Activated CD8-positive, alpha-beta memory T cell treated with anti-CD3 and anti-CD28 coated beads for 1 hour (primary cell): Measurements from ENCODE around the gene PLXNB2.

Experiments
- DNase-seq, 2 donors: peaks; one replicate each; pipeline ENCODE4 v3.0.0-alpha.2; 2020; ENCODE audit warnings: low read depth in 1 of 2; ENCODE audit errors: extremely low read depth in 1 of 2

The PLXNB2 gene

DNA sequence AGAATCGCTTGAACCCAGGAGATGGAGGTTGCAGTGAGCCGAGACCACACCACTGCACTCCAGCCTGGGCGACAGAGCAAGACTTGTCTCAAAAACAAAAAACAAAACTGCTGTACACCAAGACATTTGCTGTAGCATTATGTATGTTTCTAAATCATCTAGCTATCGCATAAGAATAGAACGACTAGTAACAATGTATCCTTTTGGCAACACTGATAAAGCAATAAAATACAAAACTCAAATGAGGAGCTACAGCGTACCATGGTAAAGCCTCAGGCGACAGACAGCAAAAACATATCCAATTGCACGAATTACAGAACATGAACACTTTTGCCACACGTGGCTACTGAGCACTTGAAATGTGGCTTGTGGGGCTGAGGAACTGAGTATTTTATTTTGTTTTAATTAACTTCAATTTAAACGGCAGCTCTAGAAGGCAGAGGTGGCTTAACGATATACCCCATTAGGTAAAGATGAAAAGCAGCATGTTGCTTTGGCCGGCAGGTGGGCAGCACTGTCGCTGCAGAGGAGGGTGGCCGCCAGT is 65.0 kb downstream of the PLXNB2 start:
- DNase-seq, result no peak

- no peak for DNase-seq
These were observed 68.7 kb downstream of the PLXNB2 start for GRCh38 chr22:50238755-50239154.

DNA sequence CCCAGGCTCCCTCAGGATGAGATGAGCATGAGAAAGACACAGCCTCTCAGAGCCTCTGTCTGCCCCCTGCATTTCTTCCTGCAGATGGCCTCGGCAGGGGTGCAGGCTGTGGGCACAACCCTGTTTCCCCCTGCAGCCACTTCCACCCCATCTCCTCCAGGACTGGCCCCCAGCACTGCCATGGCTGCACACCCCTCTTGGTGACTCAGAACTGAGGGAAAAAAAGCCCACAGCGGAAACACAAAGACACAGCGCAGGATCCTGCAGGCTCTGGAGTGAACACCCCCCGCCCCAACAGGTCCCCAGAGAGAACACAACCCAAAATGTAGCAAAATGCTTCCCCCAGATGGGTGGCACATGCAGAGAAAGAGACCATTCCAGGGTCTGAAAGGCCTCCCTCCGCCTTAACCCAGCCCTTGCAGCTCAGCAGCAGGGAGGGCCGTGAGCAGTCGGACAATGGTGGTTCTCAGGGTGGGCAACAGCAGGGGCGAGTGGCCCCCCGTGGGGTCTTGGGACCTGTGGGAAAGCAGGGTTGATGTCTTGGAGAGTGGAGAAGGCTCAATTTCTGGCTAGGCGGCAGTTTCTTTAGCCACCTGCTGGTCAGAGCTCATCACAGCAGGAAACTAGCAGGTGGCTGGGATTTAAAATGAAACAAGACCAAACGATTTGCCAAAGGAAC is 70.6 kb downstream of the PLXNB2 start:
- DNase-seq, result no peak

- DNase-seq, result no peak
These were observed 74.2 kb downstream of the PLXNB2 start for GRCh38 chr22:50233223-50233622.

- DNase-seq, result no peak
These were observed 74.8 kb downstream of the PLXNB2 start for GRCh38 chr22:50232481-50233151.

DNA sequence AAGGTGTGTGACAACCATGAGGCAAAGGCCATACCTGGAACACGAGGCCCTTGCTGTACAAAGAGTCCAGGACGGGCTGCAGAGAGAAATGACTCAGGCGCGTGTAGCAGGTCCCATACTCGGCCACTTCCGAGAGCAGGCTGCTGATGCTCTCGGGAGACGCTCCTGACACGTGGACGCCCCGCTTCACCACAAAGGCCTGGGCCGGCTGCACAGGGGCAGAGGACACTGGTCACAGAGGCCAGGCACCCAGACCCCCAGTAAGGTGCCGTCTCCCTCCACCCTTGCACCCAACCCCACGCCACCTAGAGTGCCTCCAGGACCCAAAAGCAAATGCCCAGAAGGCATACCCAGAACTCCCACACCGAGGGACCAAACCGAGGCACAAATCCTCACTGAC is 78.1 kb downstream of the PLXNB2 start:
- DNase-seq, result no peak

GRCh38 chr22:50228366-50228765 is 79.1 kb downstream of the PLXNB2 start:
- DNase-seq, result no peak

DNA sequence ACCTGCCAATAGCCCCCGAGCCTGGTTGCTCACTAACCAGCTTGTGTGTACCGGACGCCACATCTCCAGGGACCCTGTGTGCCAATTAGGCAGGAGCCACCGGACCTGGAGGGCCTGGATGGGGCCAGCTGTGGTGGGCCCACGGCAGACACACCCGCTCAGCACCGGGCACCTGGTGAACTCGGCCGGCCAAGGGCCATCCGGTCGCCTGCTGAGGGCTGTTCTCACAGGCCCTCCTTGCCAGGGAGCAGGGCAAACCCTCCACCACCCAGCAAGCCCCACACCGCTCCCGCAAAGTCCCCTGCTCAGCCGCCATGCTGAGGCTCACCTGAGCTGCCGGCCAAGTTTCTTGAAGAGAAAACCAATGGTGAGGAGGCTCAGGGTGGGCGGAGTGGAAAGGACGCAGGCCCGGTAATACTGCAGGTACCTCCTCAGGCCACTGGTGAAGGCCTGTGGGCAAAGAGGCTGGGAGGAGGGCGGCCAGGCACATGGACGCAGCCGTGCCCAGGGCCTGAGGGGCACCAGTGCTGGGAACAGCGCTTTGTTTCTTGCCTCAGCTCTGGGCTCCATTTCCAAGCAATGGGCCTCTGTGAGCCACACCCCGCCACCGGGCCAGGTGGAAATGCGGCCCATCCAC is 79.7 kb downstream of the PLXNB2 start:
- DNase-seq, result no peak

GRCh38 chr22:50226875-50227165 is 80.6 kb downstream of the PLXNB2 start:
- DNase-seq, result no peak

GRCh38 chr22:50226063-50226874 is 81.2 kb downstream of the PLXNB2 start:
- DNase-seq, result no peak

GRCh38 chr22:50225200-50225969 is 82.1 kb downstream of the PLXNB2 start:
- DNase-seq, result no peak
